Uterus (tissue), 2 donors: ENCODE results near the gene COA1.

Source experiments
- POLR2A ChIP-seq, 2 donors: fragments of 450-650 bp; IDR thresholded peaks; one replicate each; pipeline ENCODE4 v1.6.1; 2016; ENCODE audit warnings: antibody characterized with exemption in 2 of 2, mild to moderate bottlenecking in 1 of 2, moderate library complexity in 1 of 2
- TF ChIP-seq, protein P1 (sequence below), 4 experiments: fragments of 200-600 bp in 2 of 4; fragments of 450-650 bp in 2 of 4; sonication (generic) in 2 of 4; IDR thresholded peaks; one replicate each; pipeline ENCODE4 v1.5.1; 2016 to 2019; ENCODE audit warnings: antibody characterized with exemption in 4 of 4, mild to moderate bottlenecking in 2 of 4, moderate library complexity in 1 of 4

DNA sequence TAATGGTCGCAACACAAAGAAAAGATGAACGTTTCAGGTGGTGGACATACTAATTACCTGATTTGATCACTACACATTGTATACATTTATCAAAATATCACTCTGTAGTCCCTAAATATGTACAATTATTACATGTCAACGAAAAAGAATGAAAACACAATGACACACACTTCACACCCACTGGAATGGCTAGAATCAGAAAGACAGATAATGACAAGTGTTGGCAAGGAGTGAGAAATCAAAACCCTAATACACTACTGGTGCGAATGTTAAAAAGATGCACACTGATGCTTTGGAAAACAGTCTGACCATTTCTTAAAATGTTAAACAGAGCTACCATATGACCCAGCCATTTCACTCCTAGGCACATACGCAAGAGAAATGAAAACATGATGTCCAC, 2.3 kb downstream of the COA1 start:
- TF ChIP-seq, protein P1, sequence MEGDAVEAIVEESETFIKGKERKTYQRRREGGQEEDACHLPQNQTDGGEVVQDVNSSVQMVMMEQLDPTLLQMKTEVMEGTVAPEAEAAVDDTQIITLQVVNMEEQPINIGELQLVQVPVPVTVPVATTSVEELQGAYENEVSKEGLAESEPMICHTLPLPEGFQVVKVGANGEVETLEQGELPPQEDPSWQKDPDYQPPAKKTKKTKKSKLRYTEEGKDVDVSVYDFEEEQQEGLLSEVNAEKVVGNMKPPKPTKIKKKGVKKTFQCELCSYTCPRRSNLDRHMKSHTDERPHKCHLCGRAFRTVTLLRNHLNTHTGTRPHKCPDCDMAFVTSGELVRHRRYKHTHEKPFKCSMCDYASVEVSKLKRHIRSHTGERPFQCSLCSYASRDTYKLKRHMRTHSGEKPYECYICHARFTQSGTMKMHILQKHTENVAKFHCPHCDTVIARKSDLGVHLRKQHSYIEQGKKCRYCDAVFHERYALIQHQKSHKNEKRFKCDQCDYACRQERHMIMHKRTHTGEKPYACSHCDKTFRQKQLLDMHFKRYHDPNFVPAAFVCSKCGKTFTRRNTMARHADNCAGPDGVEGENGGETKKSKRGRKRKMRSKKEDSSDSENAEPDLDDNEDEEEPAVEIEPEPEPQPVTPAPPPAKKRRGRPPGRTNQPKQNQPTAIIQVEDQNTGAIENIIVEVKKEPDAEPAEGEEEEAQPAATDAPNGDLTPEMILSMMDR (IDR thresholded peaks at IDR 0.05): no peak
- TF ChIP-seq POLR2A (IDR thresholded peaks at IDR 0.05): no peak
